Epithelial cell of esophagus (primary cell): ENCODE data around the gene ARID3B.

Experiments
- DNase-seq: peaks from one replicate; pipeline ENCODE4 v3.0.0; 2010; ENCODE audit warnings: low read depth
- H3K4me3 ChIP-seq: 2 replicates; pipeline ENCODE4 v1.5.1; 2011; ENCODE audit warnings: mild to moderate bottlenecking, low read length, control low read depth
- CTCF ChIP-seq: IDR thresholded peaks from 2 replicates; pipeline ENCODE4 v1.5.1; 2011; ENCODE audit warnings: low read depth, mild to moderate bottlenecking, low read length, control low read depth, inconsistent platforms; ENCODE audit not compliant: insufficient read depth; ENCODE audit errors: missing control alignments

The ARID3B gene

GRCh38 chr15:74614744-74615507 lies 73.9 kb downstream of the ARID3B start:
- peak; percentile 59 for DNase-seq
- H3K4me3 ChIP-seq, result peak overlapping the region; percentile 99
- TF ChIP-seq CTCF, result no peak

- TF ChIP-seq CTCF, result no peak
- H3K4me3 ChIP-seq, result peak within 1 kb of the TSS; percentile 99
- peak; percentile 95 for DNase-seq
Observed at GRCh38 chr15:74615508-74616365, 74.7 kb downstream of the ARID3B start, which contains the start of gene CLK3. TSS of gene CLK3 (plus strand) at chr15:74615836. CDS start at chr15:74619197, 3,361 bp downstream.

- DNase-seq, result peak; percentile 64
- no peak for TF ChIP-seq CTCF
- H3K4me3 ChIP-seq, result peak overlapping the region; percentile 99
Observed at GRCh38 chr15:74616366-74616939, 75.4 kb downstream of the ARID3B start.

GRCh38 chr15:74616996-74617395 lies 76.0 kb downstream of the ARID3B start:
- H3K4me3 ChIP-seq, result peak overlapping the region; percentile 99
- DNase-seq, result no peak
- TF ChIP-seq CTCF, result no peak

GRCh38 chr15:74618841-74619596 lies 78.0 kb downstream of the ARID3B start:
- TF ChIP-seq CTCF, result no peak
- no peak overlapping the region for H3K4me3 ChIP-seq
- DNase-seq, result no peak

- TF ChIP-seq CTCF, result no peak
- no peak for DNase-seq
- no peak overlapping the region for H3K4me3 ChIP-seq
Observed at GRCh38 chr15:74619916-74620635, 79.1 kb downstream of the ARID3B start.
